Brain microvascular endothelial cell (primary cell): ENCODE results near the gene ZNF205.

Source experiments
- DNase-seq: peaks from one replicate; pipeline ENCODE4 v3.0.0-alpha.2; 2020
- H3K27ac ChIP-seq: fragments of 250-450 bp; sonication (Bioruptor Pico); 2 replicates; pipeline ENCODE4 v1.5.1; 2020; ENCODE audit warnings: mild to moderate bottlenecking, moderate library complexity
- H3K27me3 ChIP-seq: fragments of 250-450 bp; sonication (Bioruptor Pico); replicated peaks from 2 replicates; pipeline ENCODE4 v1.5.1; 2020; ENCODE audit warnings: mild to moderate bottlenecking
- H3K36me3 ChIP-seq: fragments of 250-450 bp; sonication (Bioruptor Pico); replicated peaks from 2 replicates; pipeline ENCODE4 v1.5.1; 2020; ENCODE audit warnings: mild to moderate bottlenecking
- H3K4me3 ChIP-seq: 2 replicates; pipeline ENCODE4 v1.5.1; 2011; ENCODE audit warnings: low read depth, mild to moderate bottlenecking, control low read depth, low read length, moderate library complexity
- in situ Hi-C: cut with HindIII; loops from 2 replicates; pipeline ENCODE4 v1.10.0; 2017; ENCODE audit warnings: low sequenced_read_pairs, low pct_ligation_motif_present
- TF ChIP-seq, protein P1 (sequence below): IDR thresholded peaks from 2 replicates; pipeline ENCODE4 v1.5.1; 2011; ENCODE audit warnings: low read depth, mild to moderate bottlenecking, moderate library complexity, low read length, control low read depth, inconsistent platforms; ENCODE audit errors: missing control alignments

Gene ZNF205

DNA sequence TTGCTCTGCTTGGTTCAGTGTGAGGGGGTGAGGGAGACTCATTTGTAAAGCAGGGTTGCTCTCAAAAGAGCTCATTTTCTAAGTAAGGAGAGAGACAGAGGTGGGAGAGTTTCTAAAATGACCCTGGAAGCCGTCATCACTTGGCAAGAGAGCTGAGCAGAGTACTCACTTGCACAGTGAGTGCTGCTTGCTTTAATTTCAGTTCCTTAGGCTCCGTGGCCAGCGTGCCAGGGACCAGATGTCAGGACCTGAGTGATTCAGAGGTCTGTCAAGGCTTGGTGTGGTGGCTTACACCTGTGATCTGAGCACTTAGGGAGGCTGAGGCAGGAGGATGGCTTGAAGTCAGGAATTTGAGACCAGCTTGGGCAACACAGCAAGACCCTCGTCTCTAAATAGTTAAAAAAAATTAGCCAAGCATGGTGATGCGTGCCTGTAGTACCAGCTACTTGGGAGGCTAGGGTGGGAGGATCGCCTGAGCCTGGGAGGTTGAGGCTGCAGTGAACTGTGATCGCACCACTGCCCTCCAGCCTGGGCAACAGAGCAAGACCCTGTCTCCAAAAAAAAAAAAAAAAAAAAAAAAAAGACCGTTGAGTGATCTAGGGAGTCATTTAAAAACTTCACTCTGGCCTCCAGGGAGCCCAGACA, 10.7 kb downstream of the ZNF205 start:
- no peak overlapping the region for H3K27ac ChIP-seq
- no peak for DNase-seq
- H3K27me3 ChIP-seq = no peaks in the 10 kb centered on the region
- H3K4me3 ChIP-seq = no peak overlapping the region
- peaks cover 30% of the 10 kb centered on the region for H3K36me3 ChIP-seq
- TF ChIP-seq, protein P1, sequence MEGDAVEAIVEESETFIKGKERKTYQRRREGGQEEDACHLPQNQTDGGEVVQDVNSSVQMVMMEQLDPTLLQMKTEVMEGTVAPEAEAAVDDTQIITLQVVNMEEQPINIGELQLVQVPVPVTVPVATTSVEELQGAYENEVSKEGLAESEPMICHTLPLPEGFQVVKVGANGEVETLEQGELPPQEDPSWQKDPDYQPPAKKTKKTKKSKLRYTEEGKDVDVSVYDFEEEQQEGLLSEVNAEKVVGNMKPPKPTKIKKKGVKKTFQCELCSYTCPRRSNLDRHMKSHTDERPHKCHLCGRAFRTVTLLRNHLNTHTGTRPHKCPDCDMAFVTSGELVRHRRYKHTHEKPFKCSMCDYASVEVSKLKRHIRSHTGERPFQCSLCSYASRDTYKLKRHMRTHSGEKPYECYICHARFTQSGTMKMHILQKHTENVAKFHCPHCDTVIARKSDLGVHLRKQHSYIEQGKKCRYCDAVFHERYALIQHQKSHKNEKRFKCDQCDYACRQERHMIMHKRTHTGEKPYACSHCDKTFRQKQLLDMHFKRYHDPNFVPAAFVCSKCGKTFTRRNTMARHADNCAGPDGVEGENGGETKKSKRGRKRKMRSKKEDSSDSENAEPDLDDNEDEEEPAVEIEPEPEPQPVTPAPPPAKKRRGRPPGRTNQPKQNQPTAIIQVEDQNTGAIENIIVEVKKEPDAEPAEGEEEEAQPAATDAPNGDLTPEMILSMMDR = no peak
- in situ Hi-C loops = no loop called here

DNA sequence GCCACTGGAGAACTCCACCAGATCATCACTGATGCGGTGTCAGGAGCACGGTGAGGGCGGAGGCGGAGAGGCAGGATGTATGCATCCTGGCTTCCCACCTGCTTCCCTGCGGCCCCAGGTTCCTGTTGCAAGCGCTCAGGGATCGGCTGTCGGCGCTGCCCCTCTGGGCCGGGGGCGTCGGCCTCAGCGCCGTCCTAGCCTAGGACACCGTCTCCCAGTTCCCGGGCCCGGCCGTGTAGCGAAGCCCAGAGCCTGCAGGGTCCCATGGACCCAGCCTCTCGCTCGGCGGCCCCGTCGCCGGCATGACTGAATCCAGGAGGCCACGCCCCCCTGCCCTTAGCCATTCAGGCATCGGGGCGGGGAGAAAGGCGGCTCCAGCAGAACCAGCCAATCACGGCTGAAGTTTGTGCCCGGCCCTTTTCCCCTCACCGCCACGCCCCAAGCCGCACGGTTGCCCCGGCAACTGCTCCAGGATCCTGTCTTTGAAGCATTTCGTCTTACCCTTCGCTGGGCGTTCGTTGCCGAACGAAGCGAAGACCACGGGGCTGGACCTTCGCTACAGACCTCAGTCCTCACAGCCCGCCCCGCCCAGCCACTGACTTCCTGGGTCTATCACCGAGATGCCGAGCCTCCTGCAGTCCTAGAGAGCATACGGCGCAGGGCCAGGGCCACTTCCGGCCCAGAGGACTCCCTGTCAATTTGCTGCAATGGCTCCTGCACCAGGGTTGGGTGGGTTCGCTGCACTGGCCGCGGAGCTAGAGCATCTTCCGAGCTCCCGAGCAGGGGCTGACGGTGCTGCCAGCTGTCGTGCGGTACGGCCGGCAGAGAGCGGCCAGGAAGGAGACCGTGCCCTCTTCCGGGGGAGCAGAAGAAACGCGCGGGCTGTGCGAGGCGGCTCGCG, 11.8 kb downstream of the ZNF205 start:
- Histone ChIP-seq H3K36me3 (peaks cover 27% of the 10 kb centered on the region), H3K4me3 (peak overlapping the region; percentile 78), H3K27ac (peak overlapping the region; percentile 33), H3K27me3 (no peaks in the 10 kb centered on the region)
- in situ Hi-C loops = no loop called here
- TF ChIP-seq, protein P1 = peak; percentile 54
- peak; percentile 94 for DNase-seq

DNA sequence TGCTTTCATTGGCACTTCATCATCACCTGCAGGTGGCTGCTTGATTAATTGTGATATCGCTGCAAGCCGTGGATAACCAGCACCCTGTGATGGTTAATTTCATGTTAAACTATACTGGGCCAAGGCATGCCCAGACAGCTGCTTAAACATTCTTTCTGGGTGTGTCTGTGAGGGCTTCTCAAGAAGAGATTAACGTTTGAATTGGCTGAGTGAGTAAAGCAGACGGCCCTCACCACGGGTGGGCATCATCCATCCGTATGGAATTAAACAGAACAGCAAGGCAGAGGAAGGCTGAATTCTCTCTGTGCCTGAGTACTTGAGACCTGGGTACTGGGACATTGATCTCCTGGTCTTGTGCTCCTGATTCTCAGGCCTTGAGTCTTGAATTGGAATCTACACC, 15.4 kb downstream of the ZNF205 start:
- TF ChIP-seq, protein P1 = no peak
- Histone ChIP-seq H3K36me3 (peaks cover 27% of the 10 kb centered on the region), H3K27ac (no peak overlapping the region), H3K27me3 (no peaks in the 10 kb centered on the region), H3K4me3 (no peak overlapping the region)
- in situ Hi-C loops = no loop called here
- DNase-seq = no peak

DNA sequence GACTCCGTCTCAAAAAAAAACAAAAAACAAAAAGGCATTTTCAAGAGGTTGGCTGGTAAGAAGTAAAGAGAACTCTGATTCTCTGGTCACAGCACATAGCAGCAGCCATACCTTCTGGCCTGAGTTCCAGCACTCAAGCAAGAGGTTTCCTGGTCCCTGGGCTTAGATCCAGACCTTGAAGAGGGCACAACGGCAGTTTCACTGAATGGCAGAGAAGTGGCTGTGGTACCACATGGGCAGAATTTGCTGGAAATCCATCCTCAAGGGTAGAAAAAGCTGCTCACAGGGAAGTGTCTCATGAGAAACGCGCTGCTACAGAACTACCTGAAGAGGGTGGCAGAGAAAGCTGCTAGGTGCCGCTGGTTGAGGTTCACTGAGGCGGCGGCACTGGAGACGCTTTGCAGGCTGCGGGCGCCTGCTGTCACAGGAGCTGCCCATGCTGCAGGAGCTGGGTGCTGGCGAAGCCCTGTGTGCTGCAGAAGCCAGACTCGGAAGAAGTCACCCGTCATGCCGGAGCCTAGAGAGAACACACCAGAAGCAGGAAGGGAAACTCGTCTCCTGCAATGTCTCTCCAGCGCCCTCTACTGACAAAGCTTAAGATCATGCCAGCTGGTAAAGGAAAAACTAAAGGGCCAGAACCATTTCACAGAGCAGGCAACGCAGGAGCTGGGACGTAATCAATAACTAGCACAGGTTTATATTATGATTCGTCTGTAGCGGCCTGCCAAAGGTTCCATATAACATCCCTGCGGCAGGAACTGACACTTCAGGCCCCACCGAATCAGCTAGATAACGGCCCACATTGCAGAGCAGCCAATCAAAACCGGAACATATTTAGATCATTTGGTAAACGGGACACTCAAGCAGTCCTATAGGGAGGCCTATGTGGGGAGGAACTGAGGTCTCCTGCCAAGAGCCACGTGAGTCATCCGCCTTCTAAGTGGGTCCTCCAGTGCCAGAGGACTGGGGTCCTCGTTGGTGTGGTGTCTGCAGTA, 17.0 kb downstream of the ZNF205 start:
- Histone ChIP-seq H3K27me3 (no peaks in the 10 kb centered on the region), H3K4me3 (peak overlapping the region; percentile 24), H3K36me3 (peaks cover 29% of the 10 kb centered on the region), H3K27ac (no peak overlapping the region)
- in situ Hi-C loops = no loop called here
- DNase-seq = peak; percentile 66
- TF ChIP-seq, protein P1 = peak; percentile 94

GRCh38 chr16:3131755-3132377, 19.5 kb downstream of the ZNF205 start:
- TF ChIP-seq, protein P1 = peak; percentile 76
- in situ Hi-C loops = no loop called here
- peaks cover 30% of the 10 kb centered on the region for H3K36me3 ChIP-seq
- no peak overlapping the region for H3K4me3 ChIP-seq
- DNase-seq = peak; percentile 28
- H3K27me3 ChIP-seq = no peaks in the 10 kb centered on the region
- no peak overlapping the region for H3K27ac ChIP-seq
